Esophagus squamous epithelium (tissue), 4 donors: ENCODE measurements around the gene KRT3.

ENCODE experiments used
- POLR2A ChIP-seq, 4 donors: fragments of 450-650 bp; IDR thresholded peaks; one replicate each; pipeline ENCODE4 v1.6.1; 2017; ENCODE audit warnings: antibody characterized with exemption in 4 of 4, mild to moderate bottlenecking in 4 of 4, moderate library complexity in 3 of 4
- TF ChIP-seq, protein P1 (sequence below), 6 experiments: fragments of 450-650 bp in 4 of 6; fragments of 200-600 bp in 2 of 6; sonication (generic) in 2 of 6; IDR thresholded peaks; one replicate each; pipeline ENCODE4 v1.5.1; 2016 to 2019; ENCODE audit warnings: antibody characterized with exemption in 6 of 6, mild to moderate bottlenecking in 4 of 6, moderate library complexity in 4 of 6

DNA sequence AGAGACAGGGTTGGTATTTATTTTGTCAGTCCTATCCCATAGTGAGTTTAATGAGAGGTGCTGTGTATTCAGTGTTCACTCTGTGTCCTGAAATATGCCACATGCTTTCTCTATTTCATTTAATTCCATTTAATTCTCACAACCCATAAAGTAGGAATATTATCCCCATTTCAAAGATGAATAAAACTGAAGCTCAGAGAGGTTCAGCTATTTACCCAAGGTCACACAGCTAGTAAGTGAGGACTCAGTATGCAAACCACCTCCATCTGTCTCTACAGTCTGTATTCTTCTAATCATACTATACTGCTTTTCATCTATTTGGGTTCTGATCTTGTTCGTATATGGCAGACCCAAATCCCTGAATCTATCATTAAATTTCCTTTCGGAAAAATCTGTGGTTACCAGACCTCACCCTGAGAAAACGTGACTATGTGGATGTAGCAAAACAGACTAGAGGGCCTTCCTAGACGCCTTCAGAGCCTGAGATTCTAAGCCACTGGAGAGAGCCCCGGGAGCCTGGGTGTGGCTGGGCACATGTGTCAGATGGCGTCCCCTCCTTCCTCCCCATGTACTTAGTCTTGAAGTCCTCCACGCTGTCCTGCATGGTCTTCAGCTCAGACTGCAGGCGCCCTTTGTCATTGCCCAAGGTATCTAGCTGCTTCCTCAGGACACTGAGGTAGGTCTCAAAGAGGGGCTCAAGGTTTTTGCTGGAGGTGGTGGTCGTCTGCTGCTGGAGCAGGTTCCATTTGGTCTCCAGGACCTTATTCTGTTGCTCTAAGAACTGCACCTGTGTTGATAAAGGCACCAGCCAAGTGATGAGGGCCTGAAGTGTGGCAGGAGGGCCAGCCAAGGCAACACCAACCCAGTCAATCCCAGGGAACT lies 15.5 kb upstream of the KRT3 start:
- no peak for TF ChIP-seq POLR2A (IDR thresholded peaks at IDR 0.05)
- TF ChIP-seq, protein P1, sequence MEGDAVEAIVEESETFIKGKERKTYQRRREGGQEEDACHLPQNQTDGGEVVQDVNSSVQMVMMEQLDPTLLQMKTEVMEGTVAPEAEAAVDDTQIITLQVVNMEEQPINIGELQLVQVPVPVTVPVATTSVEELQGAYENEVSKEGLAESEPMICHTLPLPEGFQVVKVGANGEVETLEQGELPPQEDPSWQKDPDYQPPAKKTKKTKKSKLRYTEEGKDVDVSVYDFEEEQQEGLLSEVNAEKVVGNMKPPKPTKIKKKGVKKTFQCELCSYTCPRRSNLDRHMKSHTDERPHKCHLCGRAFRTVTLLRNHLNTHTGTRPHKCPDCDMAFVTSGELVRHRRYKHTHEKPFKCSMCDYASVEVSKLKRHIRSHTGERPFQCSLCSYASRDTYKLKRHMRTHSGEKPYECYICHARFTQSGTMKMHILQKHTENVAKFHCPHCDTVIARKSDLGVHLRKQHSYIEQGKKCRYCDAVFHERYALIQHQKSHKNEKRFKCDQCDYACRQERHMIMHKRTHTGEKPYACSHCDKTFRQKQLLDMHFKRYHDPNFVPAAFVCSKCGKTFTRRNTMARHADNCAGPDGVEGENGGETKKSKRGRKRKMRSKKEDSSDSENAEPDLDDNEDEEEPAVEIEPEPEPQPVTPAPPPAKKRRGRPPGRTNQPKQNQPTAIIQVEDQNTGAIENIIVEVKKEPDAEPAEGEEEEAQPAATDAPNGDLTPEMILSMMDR (IDR thresholded peaks at IDR 0.05), result no peak
